AG10803 (cell line): Measurements from ENCODE around the gene SLC29A1.
A peak's percentile ranks its signal among the peaks of the same experiment; 100 is the strongest.

Source experiments
- DNase-seq: peaks from one replicate; pipeline ENCODE4 v3.0.0; 2010; ENCODE audit warnings: low read depth
- H3K4me3 ChIP-seq: 2 replicates; pipeline ENCODE4 v1.5.1; 2011; ENCODE audit warnings: mild to moderate bottlenecking, low read length, control low read depth
- TF ChIP-seq, protein P1 (sequence below): conservative IDR thresholded peaks from 2 replicates; pipeline ENCODE4 v1.5.1; 2011; ENCODE audit warnings: mild to moderate bottlenecking, low read length, control low read depth, inconsistent platforms

SLC29A1 gene

DNA sequence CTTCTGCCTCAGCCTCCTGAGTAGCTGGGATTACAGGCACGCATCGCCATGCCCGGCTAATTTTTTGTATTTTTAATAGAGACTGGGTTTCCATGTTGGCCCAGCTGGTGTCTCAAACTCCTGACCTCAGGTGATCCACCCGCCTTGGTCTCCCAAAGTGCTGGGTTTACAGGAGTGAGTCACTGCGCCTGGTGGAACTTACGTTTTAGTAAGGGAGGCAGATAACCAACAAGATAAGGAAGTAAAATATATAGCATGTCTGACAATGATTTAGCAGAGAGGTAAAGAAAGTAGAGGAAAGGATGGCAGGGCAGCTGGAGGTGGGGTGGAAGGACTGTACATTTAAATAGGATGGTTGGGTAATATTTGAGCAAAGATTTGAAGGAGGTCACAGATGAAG, 19.4 kb upstream of the SLC29A1 start:
- DNase-seq = no peak
- TF ChIP-seq, protein P1, sequence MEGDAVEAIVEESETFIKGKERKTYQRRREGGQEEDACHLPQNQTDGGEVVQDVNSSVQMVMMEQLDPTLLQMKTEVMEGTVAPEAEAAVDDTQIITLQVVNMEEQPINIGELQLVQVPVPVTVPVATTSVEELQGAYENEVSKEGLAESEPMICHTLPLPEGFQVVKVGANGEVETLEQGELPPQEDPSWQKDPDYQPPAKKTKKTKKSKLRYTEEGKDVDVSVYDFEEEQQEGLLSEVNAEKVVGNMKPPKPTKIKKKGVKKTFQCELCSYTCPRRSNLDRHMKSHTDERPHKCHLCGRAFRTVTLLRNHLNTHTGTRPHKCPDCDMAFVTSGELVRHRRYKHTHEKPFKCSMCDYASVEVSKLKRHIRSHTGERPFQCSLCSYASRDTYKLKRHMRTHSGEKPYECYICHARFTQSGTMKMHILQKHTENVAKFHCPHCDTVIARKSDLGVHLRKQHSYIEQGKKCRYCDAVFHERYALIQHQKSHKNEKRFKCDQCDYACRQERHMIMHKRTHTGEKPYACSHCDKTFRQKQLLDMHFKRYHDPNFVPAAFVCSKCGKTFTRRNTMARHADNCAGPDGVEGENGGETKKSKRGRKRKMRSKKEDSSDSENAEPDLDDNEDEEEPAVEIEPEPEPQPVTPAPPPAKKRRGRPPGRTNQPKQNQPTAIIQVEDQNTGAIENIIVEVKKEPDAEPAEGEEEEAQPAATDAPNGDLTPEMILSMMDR = no peak

DNA sequence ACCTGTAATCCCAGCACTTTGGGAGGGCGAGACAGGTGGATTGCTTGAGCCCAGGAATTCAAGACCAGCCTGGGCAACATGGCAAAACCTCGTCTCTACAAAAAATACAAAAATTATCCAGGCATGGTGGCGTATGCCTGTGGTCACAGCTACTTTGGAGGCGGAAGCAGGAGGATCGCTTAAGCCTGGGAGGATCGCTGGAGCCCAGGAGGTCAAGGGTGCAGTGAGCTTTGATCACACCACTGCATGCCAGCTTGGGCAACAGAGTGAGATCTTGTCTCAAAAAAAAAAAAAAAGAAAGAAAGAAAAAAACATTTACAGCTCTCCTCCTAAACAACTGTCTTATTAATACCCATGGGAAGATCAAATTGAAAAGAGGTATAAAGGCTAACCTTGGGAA, 15.4 kb upstream of the SLC29A1 start:
- TF ChIP-seq, protein P1 = no peak
- no peak overlapping the region for H3K4me3 ChIP-seq
- no peak for DNase-seq

More for the DNA sequence above, 19.4 kb upstream of the SLC29A1 start:
- H3K4me3 ChIP-seq = no peak overlapping the region

DNA sequence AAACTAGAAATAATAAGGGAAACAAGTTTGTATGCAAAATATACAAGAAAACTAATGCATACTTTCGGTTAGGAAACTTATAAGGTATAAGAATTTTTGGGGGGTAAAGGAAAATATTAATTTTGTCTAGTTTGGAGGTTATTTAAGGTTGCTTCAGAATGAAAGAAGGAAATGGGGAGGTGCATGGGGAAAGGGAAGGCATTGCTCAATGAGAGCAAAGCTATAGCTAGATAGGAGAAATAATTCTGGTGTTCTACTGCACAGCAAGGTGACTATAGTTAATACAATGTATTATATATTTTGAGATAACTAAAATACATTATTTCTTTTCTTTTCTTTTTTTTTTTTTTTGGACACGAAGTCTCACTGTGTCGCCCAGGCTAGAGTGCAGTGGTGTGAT, 12.1 kb upstream of the SLC29A1 start:
- no peak overlapping the region for H3K4me3 ChIP-seq
- TF ChIP-seq, protein P1 = no peak
- no peak for DNase-seq

DNA sequence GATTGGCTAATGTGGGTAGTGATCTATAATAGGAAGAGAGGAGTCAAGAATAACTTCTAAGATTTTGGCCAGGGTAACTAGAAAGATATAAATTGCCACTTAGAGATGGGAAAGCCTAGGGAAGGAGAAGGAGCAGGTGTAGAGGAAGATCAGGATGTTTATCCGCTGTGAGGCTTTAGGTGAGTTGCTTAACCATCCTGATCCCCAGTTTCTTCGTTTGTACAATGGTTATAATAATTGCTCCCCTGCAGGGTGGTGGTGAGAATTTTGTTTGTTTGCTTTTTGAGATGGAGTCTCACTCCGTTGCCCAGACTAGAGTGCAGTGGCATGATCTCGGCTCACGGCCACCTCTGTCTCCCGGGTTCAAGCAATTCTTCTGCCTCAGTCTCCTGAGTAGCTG, 9.1 kb upstream of the SLC29A1 start:
- no peak overlapping the region for H3K4me3 ChIP-seq
- DNase-seq = no peak
- TF ChIP-seq, protein P1 = no peak

DNA sequence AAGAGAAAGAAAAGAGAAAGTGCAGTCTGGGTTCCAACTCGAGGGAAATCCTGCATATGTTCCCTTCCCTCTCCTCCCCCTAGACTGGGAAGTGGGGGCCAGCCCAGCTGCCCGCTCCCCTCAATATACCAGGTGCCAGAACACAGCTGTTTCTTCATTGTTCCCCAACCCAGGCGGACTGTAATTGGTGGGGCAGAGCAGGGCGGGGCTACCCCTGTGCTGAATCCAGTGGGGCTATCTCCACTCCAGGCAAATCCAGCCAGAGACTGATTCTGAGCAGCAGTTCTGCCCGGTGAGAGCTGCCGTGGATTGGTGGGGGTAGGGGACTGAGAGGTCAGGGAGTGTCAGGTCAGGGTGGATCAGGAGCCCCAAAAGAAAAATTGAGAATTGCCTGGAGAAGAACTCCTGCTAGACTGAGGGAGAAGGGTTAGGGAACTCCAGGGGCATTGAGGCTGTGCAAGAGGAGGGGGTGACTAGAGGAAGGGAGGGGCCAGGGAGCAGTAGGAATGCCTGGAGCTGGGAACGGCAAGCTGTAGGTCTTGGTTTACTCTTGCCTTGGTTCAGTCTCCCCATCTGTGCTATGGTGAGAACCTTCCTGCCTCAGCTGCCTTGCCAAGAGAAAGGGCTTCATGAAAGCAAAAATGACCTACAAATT, 6.6 kb upstream of the SLC29A1 start, which contains the start of gene MYMX:
MYMX (plus strand) TSS at position 250 of the 655 bp plus-strand sequence. CDS start 546 bp downstream, outside the sequence.
- TF ChIP-seq, protein P1 = no peak
- H3K4me3 ChIP-seq = no peak within 1 kb of the TSS

DNA sequence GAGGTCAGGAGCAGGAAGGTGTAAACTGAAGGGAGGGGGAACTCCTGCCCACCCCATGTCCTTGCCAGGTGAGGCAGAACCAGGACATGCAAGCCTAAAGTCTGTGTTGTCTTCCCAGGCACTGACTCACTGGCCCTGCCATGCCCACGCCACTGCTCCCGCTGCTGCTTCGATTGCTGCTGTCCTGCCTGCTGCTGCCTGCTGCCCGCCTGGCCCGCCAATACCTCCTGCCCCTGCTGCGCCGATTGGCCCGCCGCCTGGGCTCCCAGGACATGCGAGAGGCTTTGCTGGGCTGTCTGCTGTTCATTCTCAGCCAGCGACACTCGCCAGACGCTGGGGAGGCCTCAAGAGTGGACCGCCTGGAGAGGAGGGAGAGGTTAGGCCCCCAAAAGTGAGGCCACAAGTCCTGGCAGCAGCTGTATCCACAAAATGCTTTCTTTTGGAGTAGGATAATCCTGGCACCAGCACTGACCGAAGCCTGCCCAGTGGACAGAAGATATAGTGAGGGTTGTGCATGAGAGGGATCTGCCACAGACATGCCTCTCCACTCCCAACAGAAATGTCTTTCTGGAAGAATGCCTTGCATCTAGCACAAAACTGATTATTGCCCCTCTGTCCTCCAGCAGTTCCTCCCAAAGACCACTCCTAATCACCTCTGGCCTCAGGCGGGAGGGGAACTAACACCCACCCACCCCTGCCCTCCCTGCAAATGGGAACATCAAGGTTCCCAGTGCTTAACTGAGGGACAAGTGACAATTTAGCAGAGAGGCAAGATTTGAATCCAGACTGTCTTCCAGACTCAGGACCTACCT, 5.9 kb upstream of the SLC29A1 start:
- H3K4me3 ChIP-seq = no peak overlapping the region
- peak; percentile 29 for DNase-seq
- TF ChIP-seq, protein P1 = no peak

More for the DNA sequence above, 6.6 kb upstream of the SLC29A1 start, which contains the start of gene MYMX:
- no peak for DNase-seq
